GM04503 (cell line): ENCODE results near the gene TMEM198.

Source experiments
- DNase-seq: peaks from one replicate; pipeline ENCODE4 v3.0.0-alpha.2; 2012; ENCODE audit warnings: low read depth

Gene TMEM198

DNA sequence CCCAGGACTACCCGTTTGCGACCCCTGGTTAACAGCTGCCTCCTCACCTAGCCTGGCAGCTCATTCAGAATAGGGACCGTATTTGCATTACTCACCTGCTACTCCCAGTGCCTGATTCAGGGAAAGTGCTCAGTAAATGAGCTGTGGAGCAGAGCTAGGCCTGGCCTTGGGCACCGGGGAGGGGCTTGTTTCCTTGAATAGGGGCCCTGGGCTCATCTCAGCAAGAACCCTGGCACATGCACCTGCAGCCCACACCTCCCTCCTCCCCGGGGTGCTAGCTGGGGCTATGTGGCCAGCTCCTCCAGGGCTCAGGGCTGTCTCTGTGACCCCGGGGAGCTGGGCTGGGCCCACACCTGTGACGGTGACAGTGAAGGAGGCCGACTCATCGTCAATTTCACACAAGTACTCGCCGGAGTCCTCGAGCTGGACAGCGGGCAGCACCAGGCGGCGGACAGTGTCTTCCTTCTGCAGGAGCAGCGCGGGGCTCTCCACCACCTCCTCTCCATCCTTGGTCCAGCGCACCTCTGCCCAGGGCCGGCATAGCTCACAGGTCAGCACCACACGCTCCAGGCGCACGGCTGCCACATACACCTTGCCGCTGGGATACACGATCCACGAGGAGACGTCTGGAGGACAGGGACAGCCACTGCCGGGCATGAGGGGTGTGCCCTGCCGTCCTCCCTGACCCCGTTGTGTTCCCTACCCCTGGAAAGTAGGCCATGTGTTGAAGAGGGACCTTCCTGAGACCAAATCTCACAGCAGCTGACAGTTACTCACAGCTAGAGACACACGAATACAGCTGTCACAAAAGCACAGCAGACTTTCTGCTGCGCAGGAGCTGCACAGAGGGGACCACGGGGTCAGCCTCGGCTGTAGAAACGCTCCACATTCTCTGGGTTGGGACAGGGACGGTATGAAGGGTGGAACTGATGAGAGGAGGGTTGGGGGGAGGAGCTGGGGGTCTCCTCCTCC is 18.5 kb downstream of the TMEM198 start:
- DNase-seq: no peak

- DNase-seq: no peak
Measured at GRCh38 chr2:219563271-219563928, 19.6 kb downstream of the TMEM198 start.

DNA sequence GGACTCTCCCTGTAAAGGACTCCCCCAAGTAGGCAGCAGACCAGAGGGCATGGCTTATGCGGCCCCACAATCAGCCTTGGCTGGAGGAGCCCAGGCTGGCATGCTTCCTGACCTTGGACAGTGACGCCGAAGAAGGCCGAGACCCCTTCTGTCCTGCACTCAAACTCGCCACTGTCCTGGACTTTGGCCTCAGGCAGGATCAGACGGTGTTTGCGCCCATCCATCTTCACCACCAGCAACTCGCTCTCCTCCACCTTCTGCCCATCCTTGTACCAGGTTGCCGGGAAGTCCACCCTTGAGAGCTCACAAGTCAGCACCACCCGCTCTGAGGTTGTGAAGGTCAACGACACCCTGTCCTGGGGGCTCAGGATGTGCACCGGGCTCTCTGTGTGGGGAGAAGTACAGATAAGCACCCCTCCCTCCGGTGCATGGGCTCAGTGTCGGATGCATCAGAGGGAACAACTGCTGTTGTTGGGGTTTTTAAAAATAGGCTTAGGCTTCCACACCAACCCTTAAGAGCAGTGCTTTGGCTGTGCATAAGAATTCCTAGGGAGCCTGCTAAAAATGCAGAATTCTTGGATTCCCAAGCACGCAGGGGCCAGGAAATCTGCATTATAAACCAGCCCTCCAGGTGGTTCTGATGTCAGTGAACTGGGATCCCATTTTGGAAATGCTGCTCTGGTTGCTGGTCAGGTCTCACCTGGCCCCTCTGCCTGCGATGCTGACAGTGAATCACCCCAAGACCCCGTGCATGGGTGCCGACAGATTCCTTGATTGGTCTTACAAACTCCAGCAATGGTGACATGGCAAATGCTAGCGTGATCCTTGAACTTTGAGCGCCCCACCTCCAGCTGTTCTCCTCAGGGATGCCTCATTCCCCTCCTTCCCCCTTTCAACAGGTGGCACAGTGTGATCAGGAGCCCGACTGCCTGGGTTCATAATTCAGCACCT is 21.6 kb downstream of the TMEM198 start:
- no peak for DNase-seq

DNA sequence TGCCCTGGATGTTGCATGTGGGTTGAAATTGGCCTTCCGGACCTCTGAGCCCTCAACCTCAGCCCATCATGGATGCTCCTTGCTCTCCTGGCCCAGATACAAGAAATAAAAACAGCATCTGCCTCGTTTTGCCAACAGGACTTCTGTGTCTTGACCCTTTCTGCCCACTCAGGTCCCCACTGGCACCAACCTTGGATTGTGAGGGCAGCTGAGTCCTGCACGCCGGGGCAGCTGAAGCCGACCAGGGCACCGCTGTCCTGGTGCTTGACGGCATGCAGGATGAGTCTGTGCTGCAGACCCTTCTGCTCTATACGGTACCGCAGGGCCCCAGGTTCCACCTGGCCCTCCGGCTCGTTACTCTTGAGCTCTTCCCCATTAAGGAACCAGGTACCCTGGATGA is 22.8 kb downstream of the TMEM198 start:
- DNase-seq: no peak

- no peak for DNase-seq
Measured at GRCh38 chr2:219567131-219567530, 23.3 kb downstream of the TMEM198 start.

DNA sequence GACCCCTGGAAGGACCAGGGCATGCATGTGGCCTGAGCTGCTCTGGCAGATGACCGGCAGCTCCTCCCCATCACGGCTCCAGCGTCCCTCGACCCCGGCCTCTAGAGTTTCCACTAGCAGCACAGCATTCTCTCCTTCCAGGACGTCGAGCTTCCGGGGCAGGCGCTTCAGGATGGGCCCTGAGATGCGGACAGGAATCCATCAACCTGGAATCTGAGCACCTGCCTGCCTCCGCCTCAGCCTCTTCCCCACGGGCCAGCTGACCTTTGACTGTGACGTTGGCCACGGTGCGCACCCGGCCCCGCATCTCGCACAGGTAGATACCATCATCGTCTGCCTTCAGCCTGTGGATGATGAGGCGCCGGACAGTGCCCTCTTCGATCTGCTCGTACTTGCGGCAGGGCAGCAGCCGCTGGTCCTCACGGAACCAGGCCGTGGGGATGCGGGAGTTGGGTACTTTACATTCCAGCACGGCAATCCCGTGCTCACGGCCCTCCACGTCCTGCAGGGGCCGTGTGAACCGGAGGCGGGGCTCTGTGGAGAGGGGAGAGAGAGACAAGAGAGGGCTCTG is 24.0 kb downstream of the TMEM198 start:
- no peak for DNase-seq

DNA sequence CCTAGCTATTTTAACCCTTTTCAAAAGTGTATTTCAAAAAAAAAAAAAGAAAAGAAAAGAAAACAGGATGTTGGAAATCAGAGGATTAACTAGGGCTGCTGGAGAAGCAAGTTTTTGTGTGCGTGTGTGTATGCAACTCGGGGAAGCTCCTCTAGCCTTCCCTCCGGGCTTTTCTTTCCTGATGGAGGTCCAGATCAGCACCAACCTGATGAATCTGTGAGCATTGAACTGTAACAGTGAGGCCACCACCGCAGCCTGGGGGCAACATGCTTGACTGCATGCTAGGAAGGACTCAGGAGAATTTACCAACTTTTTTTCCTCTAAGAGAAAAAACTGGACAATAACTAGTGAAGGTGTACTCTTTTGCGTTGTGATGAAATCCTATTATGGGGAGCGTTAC is 25.2 kb downstream of the TMEM198 start:
- no peak for DNase-seq

DNA sequence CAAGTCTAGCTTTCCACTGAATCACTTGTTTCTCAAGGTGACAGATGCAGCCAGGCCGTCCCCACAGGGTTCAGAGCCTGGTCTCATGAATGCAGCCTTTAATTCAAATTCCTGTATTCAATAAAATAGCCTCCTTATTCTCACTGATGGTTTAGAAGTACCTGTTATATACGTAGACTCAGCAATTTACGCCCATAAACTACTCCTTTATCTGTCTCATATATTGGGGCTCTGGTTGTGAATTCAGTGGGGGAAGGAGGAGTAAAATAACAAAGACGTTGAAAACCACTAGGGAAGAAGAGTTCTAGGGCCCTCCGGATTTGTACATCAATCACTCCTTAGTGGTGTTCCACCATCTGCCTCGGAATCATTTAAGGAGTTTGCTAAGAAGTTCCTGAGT is 25.8 kb downstream of the TMEM198 start:
- no peak for DNase-seq

DNA sequence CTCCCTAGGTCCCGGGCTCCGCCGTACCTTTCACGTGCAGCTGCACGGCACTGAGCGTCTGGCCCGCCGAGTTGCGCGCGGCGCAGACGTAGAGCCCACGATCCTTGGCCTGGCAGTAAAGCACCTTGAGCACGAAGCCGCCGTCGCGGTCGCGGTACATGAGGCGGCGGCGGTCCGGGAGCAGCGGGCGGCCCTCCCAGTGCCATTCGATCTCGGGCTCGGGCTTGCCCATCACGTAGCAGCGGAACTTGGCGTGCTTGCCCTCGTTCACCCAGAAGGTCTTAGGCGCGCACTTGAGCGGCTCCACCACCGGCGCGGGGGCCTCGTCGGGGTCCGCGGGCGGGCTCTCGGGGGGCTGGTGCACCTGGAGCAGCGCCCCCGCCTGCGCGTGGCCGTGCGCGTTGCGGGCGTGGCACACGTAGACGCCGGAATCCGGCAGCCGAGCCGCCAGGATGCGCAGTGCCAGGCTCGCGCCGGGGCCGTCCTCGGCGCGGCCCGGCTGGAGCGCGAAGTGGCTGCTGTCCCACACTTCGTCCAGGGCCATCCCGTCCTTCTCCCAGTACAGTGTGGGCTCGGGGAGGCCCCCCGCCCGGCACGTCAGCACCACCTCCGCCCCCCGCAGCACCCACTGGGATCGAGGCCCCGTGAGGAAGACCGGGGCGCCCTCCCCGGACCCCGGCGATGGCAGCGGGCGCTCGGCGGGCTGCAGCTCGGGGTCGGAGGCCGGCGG is 26.5 kb downstream of the TMEM198 start:
- no peak for DNase-seq

- DNase-seq: no peak
Measured at GRCh38 chr2:219570924-219571310, 27.1 kb downstream of the TMEM198 start.

GRCh38 chr2:219571311-219572236 is 27.7 kb downstream of the TMEM198 start, which contains the start of gene OBSL1:
Gene OBSL1 (minus strand): TSS chr2:219571539. CDS start chr2:219571232, 307 bp downstream.
- DNase-seq: no peak

GRCh38 chr2:219572237-219573001 is 28.6 kb downstream of the TMEM198 start, which contains the start of gene INHA:
Gene INHA (plus strand): TSS chr2:219572310. CDS start chr2:219572375, 65 bp downstream.
- no peak for DNase-seq

DNA sequence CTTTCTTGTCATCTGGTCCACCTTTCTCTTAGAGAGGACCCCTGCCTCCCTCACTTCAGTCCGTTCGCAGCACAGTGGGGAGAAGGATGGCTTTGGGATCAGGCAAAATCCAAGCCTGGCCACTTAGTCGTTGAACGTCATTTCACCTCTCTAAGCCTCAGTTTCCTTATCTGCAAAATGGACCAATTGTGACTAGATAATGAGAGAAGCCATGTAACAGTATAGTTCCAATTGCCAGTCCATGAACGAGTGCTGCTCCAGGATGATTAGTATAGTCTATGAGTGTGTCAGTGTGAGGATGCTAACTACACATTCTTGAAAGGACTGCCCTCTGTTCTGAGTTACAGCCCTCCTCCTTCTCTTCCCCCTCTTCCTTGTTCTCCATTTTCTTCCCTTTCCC is 29.3 kb downstream of the TMEM198 start:
- DNase-seq: no peak

DNA sequence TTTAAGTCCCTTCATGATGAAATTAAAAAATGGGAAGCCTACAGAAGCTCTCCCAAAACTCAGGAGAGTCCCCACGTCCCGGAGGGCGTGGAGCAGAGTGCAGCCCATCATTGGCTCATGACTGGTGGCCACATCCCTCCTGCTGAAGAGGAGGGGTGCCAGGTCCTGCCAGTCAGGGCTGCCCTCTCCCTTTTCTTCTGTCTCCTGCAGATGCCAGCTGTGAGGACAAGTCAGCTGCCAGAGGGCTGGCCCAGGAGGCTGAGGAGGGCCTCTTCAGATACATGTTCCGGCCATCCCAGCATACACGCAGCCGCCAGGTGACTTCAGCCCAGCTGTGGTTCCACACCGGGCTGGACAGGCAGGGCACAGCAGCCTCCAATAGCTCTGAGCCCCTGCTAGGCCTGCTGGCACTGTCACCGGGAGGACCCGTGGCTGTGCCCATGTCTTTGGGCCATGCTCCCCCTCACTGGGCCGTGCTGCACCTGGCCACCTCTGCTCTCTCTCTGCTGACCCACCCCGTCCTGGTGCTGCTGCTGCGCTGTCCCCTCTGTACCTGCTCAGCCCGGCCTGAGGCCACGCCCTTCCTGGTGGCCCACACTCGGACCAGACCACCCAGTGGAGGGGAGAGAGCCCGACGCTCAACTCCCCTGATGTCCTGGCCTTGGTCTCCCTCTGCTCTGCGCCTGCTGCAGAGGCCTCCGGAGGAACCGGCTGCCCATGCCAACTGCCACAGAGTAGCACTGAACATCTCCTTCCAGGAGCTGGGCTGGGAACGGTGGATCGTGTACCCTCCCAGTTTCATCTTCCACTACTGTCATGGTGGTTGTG is 30.9 kb downstream of the TMEM198 start:
- DNase-seq: no peak

GRCh38 chr2:219575566-219576504 is 32.0 kb downstream of the TMEM198 start:
- DNase-seq: no peak

- DNase-seq: no peak
Measured at GRCh38 chr2:219576505-219577388, 32.9 kb downstream of the TMEM198 start.
